HK-2 (cell line): Measurements from ENCODE around the gene AOPEP.
"Not testable (repeated sequence)": the region's sequence is repeated elsewhere in the genome, so short reads cannot be mapped to it uniquely, and the experiment has no call there.

Experiments
- DNase-seq: peaks from one replicate; pipeline ENCODE4 v3.0.0-alpha.2; 2018; ENCODE audit not compliant: unreplicated experiment

AOPEP gene

GRCh38 chr9:94961870-94962269 lies 235.4 kb downstream of the AOPEP start:
- DNase-seq, result no peak

GRCh38 chr9:94965631-94966030 lies 239.1 kb downstream of the AOPEP start:
- not testable (repeated sequence) for DNase-seq

GRCh38 chr9:94966046-94966445 lies 239.5 kb downstream of the AOPEP start:
- DNase-seq, result not testable (repeated sequence)

GRCh38 chr9:94967482-94967881 lies 241.0 kb downstream of the AOPEP start:
- peak; percentile 26 for DNase-seq

- no peak for DNase-seq
These were observed 245.1 kb downstream of the AOPEP start for GRCh38 chr9:94971378-94972131.

GRCh38 chr9:94973451-94973941 lies 247.0 kb downstream of the AOPEP start:
- DNase-seq, result no peak

- no peak for DNase-seq
These were observed 247.8 kb downstream of the AOPEP start for GRCh38 chr9:94974154-94974879.

- no peak for DNase-seq
These were observed 249.0 kb downstream of the AOPEP start for GRCh38 chr9:94975480-94975879.

- DNase-seq, result no peak
These were observed 249.6 kb downstream of the AOPEP start for GRCh38 chr9:94976077-94976476.

- no peak for DNase-seq
These were observed 250.9 kb downstream of the AOPEP start for GRCh38 chr9:94977416-94977815.

GRCh38 chr9:94979904-94980507 lies 253.5 kb downstream of the AOPEP start:
- DNase-seq, result no peak

GRCh38 chr9:94980947-94981722 lies 254.6 kb downstream of the AOPEP start:
- no peak for DNase-seq

- no peak for DNase-seq
These were observed 255.2 kb downstream of the AOPEP start for GRCh38 chr9:94981723-94982090.

- DNase-seq, result no peak
These were observed 255.7 kb downstream of the AOPEP start for GRCh38 chr9:94982211-94982610.

GRCh38 chr9:94983552-94983951 lies 257.1 kb downstream of the AOPEP start:
- no peak for DNase-seq

GRCh38 chr9:94984891-94985476 lies 258.5 kb downstream of the AOPEP start:
- DNase-seq, result no peak

- DNase-seq, result no peak
These were observed 259.1 kb downstream of the AOPEP start for GRCh38 chr9:94985649-94986048.

- DNase-seq, result no peak
These were observed 261.2 kb downstream of the AOPEP start for GRCh38 chr9:94987731-94988130.

- no peak for DNase-seq
These were observed 264.5 kb downstream of the AOPEP start for GRCh38 chr9:94990897-94991561.

- no peak for DNase-seq
These were observed 265.7 kb downstream of the AOPEP start for GRCh38 chr9:94991961-94992907.
